HG02678 (cell line): ENCODE data around the gene RPS10.
"Not testable (repeated sequence)": the region's sequence is repeated elsewhere in the genome, so short reads cannot be mapped to it uniquely, and the experiment has no call there.

Source experiments
- ATAC-seq: cut with Tn5 transposase; IDR thresholded peaks from one replicate; pipeline ENCODE4 v1.9.1; 2021; ENCODE audit warnings: mild to moderate bottlenecking, moderate library complexity; ENCODE audit not compliant: unreplicated experiment

The RPS10 gene

GRCh38 chr6:34393966-34394305 is 31.9 kb downstream of the RPS10 start:
- ATAC-seq, result no peak

DNA sequence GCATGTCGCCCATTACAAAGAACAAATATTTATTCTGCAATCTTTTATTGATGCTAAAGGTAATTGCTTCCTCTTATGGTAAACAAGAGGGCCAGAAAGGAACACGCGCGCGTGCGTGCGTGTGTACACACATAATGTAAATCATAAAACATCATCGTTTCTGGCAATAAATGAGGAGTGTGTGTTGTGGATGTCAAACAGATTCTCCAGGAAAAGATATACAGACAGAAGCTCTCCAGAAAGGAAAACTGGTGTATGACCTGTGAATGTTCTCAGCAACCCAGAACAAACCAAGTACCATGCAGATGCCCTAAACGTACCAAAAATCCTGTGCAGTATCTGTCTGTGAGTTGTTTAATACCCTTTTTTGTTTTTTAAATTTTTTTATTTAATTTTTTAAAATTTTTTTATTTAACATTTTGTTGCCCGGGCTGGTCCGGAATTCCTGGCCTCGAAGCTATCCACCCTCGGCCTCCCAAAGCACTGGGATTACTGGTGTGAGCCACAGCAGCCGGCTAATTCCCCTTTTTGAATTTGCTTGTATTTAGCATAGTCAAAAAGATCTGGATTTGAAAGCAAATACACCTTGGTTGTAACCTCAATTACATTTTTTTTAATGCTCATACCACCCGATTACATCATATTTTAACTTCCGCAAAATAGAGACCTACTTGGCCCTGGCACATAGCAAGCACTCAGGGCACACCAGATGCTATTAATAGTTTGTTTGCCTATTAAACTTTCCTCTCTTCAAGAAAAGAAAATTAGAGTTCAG is 32.5 kb downstream of the RPS10 start:
- no peak for ATAC-seq

GRCh38 chr6:34392497-34393190 is 33.2 kb downstream of the RPS10 start, which contains the start of gene NUDT3:
TSS of gene NUDT3 (minus strand) at chr6:34392669. CDS start at chr6:34392362, 307 bp downstream.
- ATAC-seq, result peak; percentile 85

- peak; percentile 16 for ATAC-seq
Measured at GRCh38 chr6:34391786-34392496, 33.9 kb downstream of the RPS10 start.

DNA sequence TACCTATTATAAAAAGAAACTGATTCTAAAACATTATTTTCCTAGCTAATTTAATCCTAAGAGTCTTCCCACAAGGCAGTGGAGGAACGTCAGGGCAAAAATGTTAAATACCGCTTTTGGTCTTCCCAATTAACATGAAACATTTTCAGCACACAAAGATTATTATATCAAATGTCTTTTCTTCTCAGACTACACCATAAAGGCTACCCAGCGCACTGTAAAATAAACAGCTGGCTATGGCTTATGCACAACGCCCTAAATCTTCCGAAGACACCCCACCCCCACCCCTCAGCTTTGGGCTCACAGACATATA is 34.4 kb downstream of the RPS10 start:
- no peak for ATAC-seq

- no peak for ATAC-seq
Measured at GRCh38 chr6:34390531-34391472, 35.1 kb downstream of the RPS10 start.

DNA sequence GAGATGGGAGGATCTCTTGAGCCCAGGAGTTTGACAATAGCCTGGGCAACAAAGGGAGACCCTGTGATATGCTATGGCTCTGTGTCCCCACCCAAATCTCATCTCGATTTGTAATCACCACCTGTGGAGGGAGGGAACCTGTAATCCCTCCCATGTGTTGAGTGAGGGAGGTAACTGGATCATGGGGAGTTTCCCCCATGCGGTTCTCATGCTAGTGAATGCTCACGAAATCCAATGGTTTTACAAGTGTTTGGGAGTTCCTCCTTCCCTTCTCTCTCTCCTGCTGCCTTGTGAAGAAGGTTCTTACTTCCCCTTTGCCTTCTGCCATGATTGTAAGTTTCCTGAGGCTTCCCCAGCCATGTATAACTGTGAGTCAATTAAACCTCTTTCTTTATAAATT is 36.8 kb downstream of the RPS10 start:
- no peak for ATAC-seq

GRCh38 chr6:34388421-34388820 is 37.4 kb downstream of the RPS10 start:
- no peak for ATAC-seq

DNA sequence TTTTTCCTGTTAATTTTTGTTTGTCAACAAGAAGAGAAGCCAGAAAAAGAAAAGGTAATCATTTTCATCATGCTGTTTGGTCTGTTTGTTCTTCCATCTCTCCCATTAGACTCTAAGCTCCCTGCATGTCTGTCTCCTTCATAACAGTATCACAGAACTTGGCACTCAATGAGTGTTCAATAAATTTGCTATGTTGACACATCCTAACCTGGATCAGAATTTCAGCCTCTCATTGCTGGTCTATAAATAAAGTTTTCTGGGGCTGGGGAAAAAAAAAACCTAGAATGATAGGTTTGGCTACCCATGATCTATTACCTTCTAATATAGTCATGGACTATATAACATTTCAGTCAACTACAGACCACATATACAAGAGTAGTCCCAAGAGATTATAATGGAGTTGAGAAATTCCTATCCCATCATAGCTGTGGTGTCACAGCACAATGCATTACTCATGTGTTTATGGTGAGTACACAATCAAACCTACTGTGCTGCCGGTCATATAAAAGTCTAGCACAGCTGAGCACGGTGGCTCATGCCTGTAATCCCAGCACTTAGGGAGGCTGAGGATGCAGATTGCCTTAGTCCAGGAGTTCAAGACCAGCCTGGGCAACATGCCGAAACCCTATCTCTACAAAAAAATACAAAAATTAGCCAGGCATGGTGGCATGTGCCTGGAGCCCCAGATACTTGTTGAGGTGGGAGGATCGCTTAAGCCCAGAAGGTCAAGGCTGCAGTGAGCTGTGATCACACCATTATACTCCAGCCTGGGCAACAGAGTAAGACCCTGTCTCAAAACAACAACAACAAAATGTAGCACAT is 39.3 kb downstream of the RPS10 start:
- no peak for ATAC-seq

- no peak for ATAC-seq
Measured at GRCh38 chr6:34385793-34386195, 40.1 kb downstream of the RPS10 start.

GRCh38 chr6:34384321-34385153 is 41.3 kb downstream of the RPS10 start:
- ATAC-seq, result no peak

DNA sequence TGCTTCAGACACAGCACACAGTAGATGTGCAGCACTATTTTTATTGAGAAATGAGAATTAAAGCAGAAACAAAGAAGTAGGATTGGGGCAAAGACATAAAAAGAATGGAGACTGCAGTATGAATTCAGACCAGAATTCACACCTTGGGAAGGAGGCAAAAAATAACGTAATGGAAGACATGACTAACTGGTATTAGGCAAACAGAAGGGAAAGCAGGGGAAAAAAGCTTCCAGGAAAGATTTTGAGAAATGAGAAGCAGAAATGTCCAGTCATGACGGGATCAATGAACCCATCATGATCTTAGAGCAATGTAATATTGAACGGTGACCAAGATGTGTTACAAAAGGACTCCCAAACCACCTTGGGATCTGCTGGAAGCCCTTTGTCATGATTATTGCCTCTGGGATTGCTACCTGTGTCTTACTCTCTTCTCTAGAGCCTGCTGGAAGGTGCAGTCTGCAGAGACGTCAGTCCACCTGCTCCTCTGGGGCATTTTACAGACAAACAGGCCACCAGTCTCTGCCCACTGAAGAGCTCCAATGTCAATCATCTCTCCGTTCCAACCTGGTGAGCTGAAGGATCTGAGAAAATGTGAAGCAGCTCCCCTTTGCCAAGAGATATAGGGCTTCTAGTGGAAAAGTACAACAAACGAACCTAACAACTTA is 42.1 kb downstream of the RPS10 start:
- no peak for ATAC-seq

- ATAC-seq, result no peak
Measured at GRCh38 chr6:34383161-34383631, 42.7 kb downstream of the RPS10 start.

GRCh38 chr6:34381081-34381480 is 44.8 kb downstream of the RPS10 start:
- ATAC-seq, result no peak

DNA sequence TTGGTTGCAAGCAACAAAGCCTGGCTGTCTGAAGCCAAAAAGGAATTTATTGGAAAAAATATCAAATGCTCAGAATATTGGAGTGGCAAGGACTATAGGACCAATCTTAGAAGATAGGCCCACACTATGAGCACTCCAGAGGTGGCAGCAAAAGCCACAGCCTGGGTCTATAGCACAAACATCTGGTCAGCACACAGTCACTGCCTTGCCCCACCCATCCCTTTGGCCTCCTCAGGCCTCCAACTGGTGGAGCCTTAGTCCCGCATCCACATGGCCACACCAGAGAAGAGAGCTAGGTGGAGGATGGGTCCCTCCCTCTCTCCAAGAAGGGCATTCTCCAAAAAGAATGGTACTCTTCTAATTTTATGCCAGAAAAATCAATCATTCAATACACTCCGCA is 47.4 kb downstream of the RPS10 start:
- ATAC-seq, result no peak

GRCh38 chr6:34377984-34378383 is 47.9 kb downstream of the RPS10 start:
- ATAC-seq, result no peak

GRCh38 chr6:34377571-34377970 is 48.3 kb downstream of the RPS10 start:
- ATAC-seq, result not testable (repeated sequence)

DNA sequence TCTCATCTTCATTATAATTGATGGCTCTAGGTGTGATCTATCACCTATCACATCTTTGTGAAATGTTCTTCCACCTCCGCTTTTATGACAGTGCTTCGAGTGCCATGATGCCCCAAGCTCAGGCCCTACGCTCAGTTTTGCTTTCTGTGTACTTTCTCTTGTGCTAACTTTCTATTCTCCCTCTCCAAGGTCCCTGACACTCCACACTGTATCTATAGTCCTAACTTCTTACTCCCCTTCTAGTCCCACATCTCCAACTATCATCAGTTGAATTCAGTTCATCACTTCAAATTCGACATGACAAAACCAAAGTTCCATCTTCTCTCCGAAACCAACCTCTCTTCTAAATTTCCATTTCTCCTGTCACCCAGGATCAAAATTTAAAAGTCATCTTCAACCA is 50.0 kb downstream of the RPS10 start:
- no peak for ATAC-seq
